ENCODE data around the gene PLAAT3.
A peak's percentile ranks its signal among the peaks of the same experiment; 100 is the strongest.
"Not testable (repeated sequence)": the region's sequence is repeated elsewhere in the genome, so short reads cannot be mapped to it uniquely, and the experiment has no call there.

The PLAAT3 gene

DNA sequence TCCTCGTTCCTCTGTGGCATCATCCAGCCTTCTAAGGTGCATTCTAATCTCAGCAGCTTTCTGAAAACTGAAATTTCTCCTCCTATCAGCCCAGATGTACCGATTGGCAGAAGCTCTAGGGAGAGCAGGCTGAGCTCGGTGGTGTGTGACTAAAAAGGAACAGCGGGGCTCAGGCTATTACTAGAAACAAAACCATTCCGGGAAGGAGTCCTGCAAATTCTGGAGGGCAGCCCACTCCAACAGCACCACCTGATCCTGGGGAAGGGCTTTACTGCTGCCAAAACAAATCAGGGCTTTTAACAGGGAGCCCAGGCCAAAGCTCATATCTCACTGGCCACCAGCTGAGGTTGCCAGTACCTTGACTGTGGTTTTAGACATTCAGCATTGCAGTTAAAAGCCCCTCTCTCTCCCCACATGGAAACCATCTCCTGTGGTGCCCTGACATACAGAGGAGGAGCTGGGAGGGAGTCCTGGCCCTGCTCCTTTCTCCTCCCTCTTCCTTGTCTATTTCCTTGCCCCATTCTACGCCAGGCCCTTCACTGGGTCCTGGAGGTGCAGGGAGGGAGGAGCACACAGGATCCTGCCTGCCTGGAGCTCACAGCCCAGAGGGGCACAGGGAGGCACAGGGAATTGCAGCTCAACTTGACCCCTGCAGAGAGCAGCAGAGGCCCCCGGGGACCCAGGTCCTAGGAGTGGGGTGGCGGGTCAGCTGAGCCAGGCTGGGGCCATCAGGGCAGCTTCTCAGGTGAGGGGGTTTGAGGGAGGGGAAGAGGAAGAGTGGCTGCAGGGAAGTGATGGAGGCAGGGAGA is 76.7 kb downstream of the PLAAT3 start:
- DNase-seq (ENCODE audit: low read depth, low spot score): no peak

DNA sequence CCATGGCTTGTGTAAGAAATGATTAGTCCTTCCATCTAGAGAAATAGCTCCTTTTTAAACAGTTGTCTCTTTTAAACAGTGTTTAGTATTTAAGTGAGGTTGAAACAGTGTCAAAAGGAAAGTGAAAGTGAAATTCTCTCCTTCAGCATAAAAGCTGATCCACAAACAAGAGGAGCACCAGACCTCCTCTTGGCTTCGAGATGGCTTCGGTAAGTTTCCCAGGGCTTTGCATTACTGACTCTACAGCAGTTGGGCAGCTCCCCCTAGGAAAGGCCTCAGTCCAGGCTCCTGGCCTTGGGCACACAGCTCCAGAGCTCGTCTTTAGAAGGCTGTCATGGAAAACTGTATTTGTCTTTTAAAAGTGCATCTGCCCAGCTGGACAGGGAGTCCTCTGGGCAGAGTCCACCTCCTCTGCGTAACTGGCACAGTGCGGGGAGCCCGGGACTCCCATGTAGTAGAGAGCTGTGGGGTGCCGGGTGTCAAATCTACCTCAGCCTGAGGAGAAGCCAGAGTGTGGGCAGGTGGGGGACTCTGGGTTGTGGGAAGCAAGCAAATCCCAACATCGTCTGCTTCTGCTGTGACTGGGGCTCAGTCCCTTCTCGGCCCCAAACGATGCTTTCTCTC is 77.5 kb downstream of the PLAAT3 start, which contains the start of gene PLAAT4:
Gene PLAAT4, plus strand, starts transcription at position 140 of the 624 bp plus-strand sequence. Its CDS starts 61 bp downstream, at position 201.
- DNase-seq (ENCODE audit: low read depth, low spot score): no peak

DNA sequence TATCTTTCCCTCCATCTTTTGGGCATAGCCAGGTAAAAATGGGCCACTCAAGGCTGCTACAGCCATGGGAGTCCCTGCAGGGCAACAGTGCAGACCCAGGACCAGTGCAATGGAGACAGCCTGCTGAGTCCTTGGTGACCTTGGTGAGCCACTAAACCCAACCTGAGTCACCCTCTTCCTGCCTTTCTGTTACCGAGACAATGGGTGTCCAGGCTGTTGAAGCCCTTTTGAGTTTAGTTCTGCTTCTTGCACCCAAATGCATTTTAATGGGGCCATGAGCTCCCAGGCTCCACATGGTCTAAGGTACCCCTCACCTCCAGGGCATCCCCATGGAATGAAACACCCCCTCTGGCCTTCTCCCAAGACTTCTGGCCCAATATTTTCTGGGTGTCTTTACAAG is 78.5 kb downstream of the PLAAT3 start:
- DNase-seq (ENCODE audit: low read depth, low spot score): no peak

DNA sequence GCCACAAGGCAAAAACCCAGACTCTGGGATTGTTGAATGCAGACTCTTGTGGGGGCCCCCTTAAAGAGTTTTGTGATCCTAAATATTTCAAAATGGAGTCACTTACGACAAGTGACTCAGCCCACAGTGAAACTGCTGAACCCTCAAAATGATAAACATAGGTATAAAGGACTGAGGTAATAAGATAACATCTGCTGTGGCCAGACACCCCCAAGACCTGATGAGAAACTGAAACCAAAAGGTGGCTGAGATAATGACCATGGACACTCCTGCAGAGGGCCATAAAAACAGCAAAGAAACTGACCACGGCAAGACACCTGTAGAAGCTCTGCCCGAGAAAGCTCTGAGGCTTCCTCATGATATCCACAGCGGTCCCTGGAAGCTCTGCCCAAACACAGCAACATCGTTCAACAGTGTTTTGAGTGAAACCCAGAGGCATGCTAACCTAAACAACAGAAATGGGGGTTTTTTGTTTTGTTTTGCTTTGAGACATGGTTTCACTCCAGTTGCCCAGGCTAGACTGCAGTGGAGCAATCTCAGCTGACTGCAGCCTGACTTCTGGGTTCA is 79.3 kb downstream of the PLAAT3 start:
- no peak for DNase-seq (ENCODE audit: low read depth, low spot score)

DNA sequence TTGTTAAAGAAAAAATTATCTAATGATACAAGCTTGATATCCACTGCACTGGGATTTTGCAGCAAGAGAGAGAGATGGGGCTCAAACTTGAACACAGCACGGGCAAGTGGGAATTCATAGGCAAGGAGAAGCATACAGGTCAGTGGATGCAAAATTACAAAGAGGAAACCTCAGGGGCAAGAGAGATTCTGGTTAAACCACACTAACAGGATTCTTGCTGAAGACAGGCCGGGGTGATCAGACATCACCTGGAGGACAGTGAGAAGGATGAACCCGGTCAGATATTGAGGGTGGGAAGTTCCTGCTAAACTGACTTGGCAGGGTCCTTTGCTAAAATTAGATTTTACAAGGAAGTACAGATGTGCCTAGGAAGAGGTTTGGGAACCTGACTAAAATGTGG is 80.2 kb downstream of the PLAAT3 start:
- no peak for DNase-seq (ENCODE audit: low read depth, low spot score)

DNA sequence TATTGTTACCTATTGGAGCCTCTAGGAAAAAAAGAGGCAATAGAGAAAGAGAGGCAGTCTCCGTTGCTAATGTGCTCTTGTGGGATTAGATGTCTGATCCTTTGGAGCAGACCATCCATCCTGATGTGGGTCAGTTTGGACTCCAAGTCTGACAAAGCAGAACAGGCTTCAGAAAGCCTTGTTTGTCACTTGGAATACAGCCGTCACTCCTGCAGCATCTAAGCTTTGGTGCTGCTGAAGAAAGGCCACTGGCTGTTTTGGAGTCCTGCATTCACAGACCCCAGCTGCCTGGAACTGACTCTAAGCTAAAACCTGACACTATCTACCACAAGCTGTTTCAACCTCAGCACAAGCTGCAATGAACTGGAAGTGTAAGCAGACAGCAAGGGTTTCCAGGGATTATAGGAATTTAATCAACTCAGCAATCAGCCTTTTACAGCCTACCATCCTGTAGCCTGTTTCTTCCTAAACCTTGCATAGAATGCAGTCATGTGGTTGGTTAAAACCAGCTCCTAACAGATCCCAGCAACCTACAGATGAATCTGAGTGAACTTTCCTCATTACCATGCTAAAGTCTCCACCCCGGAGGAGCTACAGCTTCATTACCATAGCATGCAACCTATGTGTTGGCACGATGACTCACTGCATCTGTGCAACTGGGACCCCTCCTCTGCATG is 81.3 kb downstream of the PLAAT3 start:
- no peak for DNase-seq (ENCODE audit: low read depth, low spot score)

DNA sequence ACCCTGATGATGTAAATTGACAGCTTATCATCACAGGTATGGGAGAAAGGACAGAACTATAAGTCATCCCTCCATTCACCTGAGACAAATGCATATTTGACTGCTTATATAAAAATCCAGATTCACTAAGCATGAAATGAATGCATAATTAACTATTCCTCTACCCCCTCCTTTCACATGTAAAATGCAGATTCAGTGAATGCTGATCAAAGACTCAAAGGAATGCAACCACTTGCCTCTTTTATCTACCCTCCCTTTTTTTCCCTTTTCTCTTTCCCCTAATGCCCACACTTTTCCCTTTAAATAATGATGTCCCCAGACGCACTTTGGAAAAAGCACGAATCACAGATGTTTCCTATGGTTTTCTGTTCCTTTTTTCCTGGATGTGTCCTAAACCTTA is 82.1 kb downstream of the PLAAT3 start:
- no peak for DNase-seq (ENCODE audit: low read depth, low spot score)

DNA sequence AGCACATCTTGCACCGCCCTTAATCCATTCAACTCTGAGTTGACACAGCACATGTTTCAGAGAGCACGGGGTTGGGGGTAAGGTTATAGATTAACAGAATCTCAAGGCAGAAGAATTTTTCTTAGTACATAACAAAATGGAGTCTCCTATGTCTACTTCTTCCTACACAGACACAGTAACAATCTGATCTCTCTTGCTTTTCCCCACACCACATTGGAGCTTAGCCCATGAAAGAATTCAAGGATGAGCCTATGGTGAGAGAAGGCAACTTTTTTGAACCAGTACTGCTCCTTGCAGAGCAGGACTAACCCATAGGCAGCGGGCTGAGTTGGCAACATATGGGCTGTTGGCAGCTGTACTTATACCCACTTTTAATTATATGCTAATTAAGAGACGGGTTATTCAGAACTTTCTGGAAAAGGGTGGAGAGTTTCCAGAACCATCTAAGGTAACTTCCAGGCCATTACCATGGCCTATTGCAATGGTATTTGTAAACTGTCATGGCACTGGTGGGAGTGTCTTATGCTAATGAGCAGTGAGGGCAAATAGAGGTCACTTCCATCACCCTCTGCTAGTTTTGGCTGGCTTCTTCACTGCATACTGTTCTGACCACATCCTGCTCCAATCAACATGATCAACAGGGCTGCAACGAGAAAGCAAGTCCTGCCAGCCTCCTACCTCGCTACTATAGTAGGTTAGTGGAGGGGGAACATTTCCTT is 83.0 kb downstream of the PLAAT3 start:
- peak; percentile 41 for DNase-seq (ENCODE audit: low read depth, low spot score)

DNA sequence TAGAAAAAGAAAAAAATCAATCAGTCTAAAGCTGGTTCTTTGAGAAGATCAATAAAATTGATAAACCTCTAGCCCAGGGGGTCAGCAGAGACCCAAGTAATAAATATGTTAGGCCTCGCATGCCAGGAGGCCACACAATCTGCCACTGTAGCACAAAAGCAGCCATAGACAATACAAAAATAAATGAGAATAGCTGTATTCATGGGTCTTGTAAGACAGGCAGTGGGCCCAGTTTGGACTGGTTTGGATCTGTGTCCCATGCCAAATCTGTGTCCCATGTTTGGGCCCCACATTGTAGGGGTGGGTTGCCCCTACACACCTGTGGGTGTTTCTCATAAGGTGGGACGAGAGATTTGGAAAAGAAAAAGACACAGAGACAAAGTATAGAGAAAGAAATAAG is 84.2 kb downstream of the PLAAT3 start:
- no peak for DNase-seq (ENCODE audit: low read depth, low spot score)

DNA sequence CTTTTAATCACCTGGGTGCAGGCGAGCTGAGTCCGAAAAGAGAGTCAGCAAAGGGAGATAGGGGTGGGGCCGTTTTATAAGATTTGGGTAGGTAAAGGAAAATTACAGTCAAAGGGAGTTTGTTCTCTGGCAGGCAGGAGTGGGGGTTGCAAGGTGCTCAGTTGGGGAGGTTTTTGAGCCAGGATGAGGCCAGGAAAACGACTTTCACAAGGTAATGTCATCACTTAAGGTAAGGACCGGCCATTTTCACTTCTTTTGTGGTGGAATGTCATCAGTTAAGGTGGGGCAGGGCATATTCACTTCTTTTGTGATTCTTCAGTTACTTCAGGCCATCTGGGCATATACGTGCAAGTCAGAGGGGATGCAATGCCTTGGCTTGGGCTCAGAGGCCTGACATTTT is 84.9 kb downstream of the PLAAT3 start:
- DNase-seq (ENCODE audit: low read depth, low spot score): not testable (repeated sequence)

DNA sequence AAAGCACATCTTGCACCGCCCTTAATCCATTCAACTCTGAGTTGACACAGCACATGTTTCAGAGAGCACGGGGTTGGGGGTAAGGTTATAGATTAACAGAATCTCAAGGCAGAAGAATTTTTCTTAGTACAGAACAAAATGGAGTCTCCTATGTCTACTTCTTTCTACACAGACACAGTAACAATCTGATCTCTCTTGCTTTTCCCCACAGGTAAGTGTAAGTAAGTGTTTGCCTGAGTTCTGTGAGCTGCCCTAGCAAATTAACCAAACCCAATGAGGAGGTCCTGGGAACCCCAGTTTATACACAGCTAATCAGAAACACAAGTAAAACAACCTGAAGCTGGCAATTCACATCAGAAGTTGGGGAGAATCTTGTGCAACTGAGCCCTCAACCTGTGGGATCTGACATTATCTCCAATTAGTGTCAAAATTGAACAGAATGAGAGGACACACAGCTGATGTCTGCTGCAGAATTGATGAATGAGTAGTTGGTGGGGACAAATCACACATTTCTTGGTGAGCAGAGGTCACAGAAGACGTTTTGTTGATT is 85.4 kb downstream of the PLAAT3 start:
- not testable (repeated sequence) for DNase-seq (ENCODE audit: low read depth, low spot score)

DNA sequence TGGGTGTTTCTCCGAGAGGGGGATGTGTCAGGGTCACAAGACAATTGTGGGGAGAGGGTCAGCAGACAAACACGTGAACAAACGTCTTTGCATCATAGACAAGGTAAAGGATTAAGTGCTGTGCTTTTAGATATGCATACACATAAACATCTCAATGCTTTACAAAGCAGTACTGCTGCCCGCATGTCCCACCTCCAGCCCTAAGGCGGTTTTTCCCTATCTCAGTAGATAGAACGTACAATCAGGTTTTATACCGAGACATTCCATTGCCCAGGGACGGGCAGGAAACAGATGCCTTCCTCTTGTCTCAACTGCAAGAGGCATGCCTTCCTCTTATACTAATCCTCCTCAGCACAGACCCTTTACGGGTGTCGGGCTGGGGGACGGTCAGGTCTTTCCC is 86.1 kb downstream of the PLAAT3 start:
- not testable (repeated sequence) for DNase-seq (ENCODE audit: low read depth, low spot score)

DNA sequence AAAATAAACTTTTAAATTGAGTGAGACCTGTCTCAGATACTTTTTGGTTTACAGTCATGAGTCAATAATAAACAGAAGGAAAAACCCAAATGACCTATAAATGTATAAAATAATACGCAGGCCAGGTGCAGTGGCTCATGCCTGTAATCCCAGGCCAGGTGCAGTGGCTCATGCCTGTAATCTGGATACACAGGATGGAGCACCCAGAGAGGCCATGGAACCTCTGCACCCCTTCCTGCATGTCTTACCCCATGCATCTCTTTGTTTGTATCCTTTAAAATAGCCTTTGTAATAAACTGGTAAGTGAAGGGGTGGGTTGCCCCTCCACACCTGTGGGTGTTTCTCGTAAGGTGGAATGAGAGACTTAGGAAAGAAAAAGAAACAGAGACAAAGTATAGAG is 86.6 kb downstream of the PLAAT3 start:
- DNase-seq (ENCODE audit: low read depth, low spot score): no peak
